Fibroblast of lung (primary cell): ENCODE results near the gene SCTR.

Experiments
- EZH2 ChIP-seq: IDR thresholded peaks from 2 replicates; pipeline ENCODE4 v1.5.1; 2012; ENCODE audit warnings: low read length, control low read depth, mild to moderate bottlenecking; ENCODE audit errors: missing control alignments
- TF ChIP-seq, protein P1 (sequence below), 2 donors: IDR thresholded peaks in 1 of 2; conservative IDR thresholded peaks in 1 of 2; 1 replicate in 1 of 2; 2 replicates in 1 of 2; pipeline ENCODE4 v1.5.1; 2011 to 2012; ENCODE audit warnings: low read length in 2 of 2, control low read depth in 1 of 2, inconsistent platforms in 1 of 2, low read depth in 1 of 2, mild to moderate bottlenecking in 1 of 2

DNA sequence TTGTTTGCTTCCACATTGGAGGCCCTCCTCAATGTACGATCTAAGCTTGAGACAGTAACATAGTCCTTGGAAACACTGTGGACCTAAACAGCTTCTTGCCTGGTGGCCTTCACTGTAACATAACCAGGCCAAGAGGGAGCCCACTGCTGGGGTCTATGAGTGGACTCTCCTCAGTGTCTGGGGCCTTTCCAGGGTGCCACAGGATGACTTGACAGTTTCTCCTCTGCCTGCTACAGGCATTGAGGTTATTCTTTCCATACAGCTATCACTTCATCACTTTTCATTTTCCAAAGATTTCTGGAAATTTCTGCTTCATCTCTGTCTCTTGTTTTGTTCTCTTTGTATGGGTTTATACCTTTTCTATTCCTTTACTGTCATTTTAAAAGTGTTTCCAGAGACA, 11.3 kb downstream of the SCTR start:
- TF ChIP-seq, protein P1, sequence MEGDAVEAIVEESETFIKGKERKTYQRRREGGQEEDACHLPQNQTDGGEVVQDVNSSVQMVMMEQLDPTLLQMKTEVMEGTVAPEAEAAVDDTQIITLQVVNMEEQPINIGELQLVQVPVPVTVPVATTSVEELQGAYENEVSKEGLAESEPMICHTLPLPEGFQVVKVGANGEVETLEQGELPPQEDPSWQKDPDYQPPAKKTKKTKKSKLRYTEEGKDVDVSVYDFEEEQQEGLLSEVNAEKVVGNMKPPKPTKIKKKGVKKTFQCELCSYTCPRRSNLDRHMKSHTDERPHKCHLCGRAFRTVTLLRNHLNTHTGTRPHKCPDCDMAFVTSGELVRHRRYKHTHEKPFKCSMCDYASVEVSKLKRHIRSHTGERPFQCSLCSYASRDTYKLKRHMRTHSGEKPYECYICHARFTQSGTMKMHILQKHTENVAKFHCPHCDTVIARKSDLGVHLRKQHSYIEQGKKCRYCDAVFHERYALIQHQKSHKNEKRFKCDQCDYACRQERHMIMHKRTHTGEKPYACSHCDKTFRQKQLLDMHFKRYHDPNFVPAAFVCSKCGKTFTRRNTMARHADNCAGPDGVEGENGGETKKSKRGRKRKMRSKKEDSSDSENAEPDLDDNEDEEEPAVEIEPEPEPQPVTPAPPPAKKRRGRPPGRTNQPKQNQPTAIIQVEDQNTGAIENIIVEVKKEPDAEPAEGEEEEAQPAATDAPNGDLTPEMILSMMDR (conservative IDR thresholded peaks at IDR 0.05 in 1 of 2, IDR thresholded peaks at IDR 0.05 in 1 of 2; ENCODE audit: low read depth in 1 of 2, low read length in 2 of 2) = no peak
- no peak for TF ChIP-seq EZH2
